AG08395 (cell line): ENCODE measurements around the gene KDM2B.

Experiments used
- DNase-seq: peaks from one replicate; pipeline ENCODE4 v3.0.0; 2012; ENCODE audit warnings: mixed read lengths, low spot score

KDM2B gene

GRCh38 chr12:121580959-121581685 lies at the start of gene KDM2B:
Gene KDM2B, minus strand, starts transcription at chr12:121581023. Its CDS starts 112 bp downstream, at chr12:121580911.
- no peak for DNase-seq

GRCh38 chr12:121628536-121628935 lies 47.7 kb upstream of the KDM2B start:
- DNase-seq: no peak

- DNase-seq: no peak
Observed at GRCh38 chr12:121628037-121628436, 47.2 kb upstream of the KDM2B start.

- peak; percentile 58 for DNase-seq
Observed at GRCh38 chr12:121626853-121627640, 46.2 kb upstream of the KDM2B start.

GRCh38 chr12:121626087-121626852 lies 45.4 kb upstream of the KDM2B start, which contains the start of gene ORAI1:
Gene ORAI1, plus strand, starts transcription at chr12:121626530.
- DNase-seq: peak; percentile 98

GRCh38 chr12:121620333-121620891 lies 39.6 kb upstream of the KDM2B start:
- DNase-seq: no peak

GRCh38 chr12:121618659-121619233 lies 37.9 kb upstream of the KDM2B start:
- DNase-seq: no peak

DNA sequence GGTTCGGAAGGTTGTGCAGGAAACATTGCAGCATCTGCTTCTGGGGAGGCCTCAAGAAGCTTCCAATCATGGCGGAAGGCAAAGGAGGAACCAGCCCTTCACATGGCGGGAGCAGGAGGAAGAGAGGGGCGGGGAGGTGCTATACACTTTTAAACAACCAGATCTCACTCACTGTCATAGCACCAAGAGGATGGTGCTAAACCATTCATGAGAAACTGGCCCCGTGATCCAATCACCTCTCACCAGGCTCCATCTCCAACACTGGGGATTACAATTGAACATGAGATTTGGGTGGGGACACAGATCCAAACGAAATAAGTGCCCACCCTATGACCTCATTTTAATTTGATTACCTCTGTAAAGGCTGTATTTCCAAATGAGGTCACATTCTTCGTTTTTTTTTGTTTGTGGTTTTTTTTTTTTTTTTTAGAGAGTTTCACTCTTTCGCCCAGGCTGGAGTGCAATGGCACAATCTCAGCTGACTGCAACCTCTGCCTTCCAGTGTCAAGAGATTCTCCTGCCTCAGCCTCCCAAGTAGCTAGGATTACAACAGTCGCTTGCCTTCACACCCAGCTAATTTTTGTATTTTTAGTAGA lies 34.1 kb upstream of the KDM2B start:
- no peak for DNase-seq

DNA sequence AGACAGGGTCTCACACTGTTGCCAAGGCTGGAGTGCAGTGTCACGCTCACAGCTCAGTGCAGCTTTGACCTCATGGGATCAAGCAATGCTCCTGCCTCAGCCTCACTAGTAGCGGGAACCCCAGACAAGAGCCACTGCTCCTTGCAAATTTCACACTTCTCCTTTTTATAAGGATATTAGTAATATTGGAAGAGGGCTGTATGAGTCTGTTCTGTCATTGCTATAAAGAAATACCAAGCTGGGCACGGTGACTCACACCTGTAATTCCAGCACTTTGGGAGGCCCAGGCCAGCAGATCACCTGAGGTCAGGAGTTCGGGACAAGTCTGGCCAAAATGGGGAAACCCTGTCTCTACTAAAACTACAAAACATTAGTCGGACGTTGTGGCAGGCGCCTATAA lies 32.6 kb upstream of the KDM2B start:
- no peak for DNase-seq

GRCh38 chr12:121611306-121611705 lies 30.5 kb upstream of the KDM2B start:
- DNase-seq: no peak

DNA sequence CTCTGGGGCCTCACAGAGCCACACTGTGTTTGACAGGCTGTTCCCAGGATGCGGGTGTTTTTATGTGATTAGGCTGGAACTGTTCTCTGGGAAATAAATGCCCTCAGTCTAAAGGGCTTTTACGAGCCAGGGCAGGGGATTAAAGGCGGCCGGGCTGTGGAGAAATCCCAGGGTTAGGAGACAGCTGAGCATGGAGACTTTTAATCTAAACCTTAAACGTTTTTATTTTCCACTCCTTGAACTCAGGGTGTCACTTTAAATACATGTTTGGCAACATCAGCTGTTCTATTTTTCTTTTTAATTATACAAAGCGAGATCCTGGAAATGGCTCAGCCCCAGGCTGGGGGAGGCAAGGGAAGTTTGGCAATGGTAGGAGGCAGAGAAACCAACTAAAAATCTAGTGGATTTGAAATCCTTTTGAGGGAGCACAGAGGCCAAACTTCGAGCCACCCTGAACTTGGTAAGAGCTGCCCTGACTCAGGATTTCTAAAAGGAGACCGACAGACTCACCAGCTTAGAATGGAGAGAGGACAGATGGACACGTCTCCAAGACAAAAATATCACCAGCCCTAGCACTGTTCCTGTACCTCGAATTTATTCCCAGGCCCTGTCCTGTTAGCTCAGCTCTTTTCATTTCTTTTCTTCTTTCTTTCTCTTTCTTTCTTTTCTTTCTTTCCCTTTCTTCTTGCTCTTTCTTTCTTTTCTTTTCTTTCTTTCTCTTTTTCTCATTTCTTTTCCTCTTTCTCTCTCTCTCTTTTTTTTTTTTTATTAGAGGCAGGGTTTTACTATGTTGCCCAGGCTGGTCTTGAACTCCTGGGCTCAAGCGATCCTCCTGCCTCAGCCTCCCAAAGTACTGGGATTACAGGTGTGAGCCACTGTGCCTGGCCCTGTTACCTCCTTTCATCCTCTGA lies 29.7 kb upstream of the KDM2B start:
- peak; percentile 63 for DNase-seq

GRCh38 chr12:121608301-121608700 lies 27.5 kb upstream of the KDM2B start:
- DNase-seq: no peak

DNA sequence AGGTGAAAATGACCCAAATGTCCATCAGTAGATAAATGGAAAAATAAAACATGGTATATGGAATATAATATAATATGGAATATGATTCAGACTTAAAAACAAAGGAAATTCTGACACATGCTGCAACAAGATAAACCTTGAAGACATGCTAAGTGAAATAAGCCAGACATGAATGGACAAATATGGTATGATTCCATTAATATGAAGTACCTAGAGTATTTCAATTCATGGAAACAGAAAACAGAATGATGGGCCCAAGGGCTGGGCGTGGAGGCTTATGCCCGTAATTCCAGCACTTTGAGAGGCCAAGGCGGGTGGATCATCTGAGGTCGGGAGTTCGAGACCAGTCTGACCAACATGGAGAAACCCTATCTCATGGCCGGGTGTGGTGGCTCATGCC lies 22.8 kb upstream of the KDM2B start:
- no peak for DNase-seq

DNA sequence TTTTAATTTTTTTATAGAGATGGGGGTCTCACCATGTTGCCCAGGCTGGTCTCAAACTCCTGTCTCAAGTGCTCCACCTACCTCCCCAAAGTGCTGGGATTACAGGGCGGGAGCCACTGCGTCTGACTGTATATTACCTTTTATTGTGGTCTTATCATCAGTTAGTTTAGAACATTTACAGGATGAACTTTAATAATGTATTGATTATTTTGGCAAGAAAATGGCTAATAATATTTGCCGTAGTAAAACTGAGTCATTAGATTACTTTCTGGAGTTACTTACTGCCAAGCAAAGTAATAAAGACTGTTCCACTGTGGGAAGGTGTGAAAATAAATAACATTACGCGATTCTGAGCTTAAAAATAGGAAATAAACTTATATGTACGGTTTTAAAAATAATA lies 21.9 kb upstream of the KDM2B start:
- DNase-seq: no peak

GRCh38 chr12:121600702-121601336 lies 20.0 kb upstream of the KDM2B start:
- DNase-seq: no peak

GRCh38 chr12:121596526-121596925 lies 15.7 kb upstream of the KDM2B start:
- DNase-seq: no peak

GRCh38 chr12:121595520-121595919 lies 14.7 kb upstream of the KDM2B start:
- no peak for DNase-seq

- DNase-seq: no peak
Observed at GRCh38 chr12:121592320-121592719, 11.5 kb upstream of the KDM2B start.

DNA sequence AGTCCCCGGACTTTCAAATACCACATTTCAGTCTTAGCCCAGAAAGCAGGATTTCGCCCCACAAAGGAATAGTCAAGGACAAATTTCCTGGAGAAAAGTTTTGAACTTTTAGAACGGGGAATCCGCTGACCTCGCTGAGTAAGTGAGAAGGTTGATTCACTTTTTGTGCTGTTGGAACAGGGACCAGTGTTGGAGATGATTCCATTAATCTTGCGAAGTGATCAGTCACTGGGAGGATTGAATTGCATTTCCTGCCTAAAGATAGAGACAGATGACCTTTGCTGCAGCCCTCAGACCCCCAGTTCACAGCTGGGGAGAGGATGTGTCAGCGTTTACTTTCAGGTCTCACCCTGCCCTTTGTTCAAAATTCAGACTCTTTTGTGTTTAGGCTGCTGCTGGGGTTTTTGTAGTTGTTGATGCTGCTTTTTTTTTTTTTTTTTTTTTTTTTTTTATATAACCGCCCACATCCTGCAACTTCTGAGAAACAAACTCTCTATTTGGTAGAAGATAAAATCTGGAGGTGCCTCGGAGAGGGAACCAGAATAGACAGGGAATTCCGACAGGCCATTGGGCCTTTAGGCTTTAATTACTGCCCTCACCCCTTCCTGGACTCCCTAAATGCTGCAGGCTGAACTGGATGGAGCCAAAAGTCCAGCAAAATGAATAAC lies 9.8 kb upstream of the KDM2B start:
- DNase-seq: peak; percentile 43
